ENCODE data around the gene CRNN. TPM values are rescaled to one million over a fixed set of nuclear protein-coding genes. Genes with fewer than 3 reads are reported as not detected.

CRNN gene
- total RNA-seq (2021) (not detected in 3 replicates), Bru-seq, nascent RNA (not detected)
- long read RNA-seq, experiment 1 = 0 reads
- long read RNA-seq, experiment 2 = 0 reads
- long read RNA-seq, experiment 3 = 0 reads

DNA sequence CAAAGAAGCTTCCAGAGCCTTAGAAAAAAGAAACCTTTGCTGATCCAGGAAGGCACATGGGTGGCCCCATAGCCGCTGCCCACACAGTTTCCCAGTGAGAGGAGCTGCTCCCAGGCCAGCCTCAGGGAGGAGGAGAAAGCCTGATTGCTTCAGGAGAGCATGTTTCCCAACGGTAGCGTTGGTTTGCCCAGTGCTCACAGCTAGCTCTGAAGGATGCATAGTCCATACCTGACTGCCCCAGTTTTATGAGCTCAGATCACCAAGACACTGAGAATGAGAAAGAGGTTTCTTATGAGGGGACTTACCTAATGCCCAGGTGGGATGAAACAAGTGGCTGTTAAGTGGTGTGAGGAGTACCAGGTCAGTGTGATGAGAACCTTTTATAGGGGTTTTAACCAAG lies at the start of gene CRNN:
Gene CRNN (minus strand): TSS at position 355 of the 400 bp plus-strand sequence. CDS start 2,030 bp downstream, outside the sequence.
- Mint-ChIP-seq H3K27me3 (ENCODE audit: low read depth) (peaks cover 13% of the 10 kb centered on the region), H3K4me1 (no peaks in the 10 kb centered on the region), H3K9me3 (peaks cover 84% of the 10 kb centered on the region), H3K4me3 (no peak within 1 kb of the TSS), H3K36me3 (peaks cover 71% of the 10 kb centered on the region), H3K27ac (no peak within 1 kb of the TSS)
- ChIA-PET POLR2A (no interaction called here), CTCF (no interaction called here)
- DNase-seq (ENCODE audit: low spot score) (no peak), ATAC-seq (no peak)
- TF ChIP-seq NFYB (CRISPR knock-in tag; conservative IDR thresholded peaks at IDR 0.05; ENCODE audit: low read depth) = no peak
- TF ChIP-seq MYBL2 (CRISPR knock-in tag; IDR thresholded peaks at IDR 0.05) = no peak
- no peak for TF ChIP-seq NFATC4 (CRISPR knock-in tag; IDR thresholded peaks at IDR 0.05)
- TF ChIP-seq, protein P1, sequence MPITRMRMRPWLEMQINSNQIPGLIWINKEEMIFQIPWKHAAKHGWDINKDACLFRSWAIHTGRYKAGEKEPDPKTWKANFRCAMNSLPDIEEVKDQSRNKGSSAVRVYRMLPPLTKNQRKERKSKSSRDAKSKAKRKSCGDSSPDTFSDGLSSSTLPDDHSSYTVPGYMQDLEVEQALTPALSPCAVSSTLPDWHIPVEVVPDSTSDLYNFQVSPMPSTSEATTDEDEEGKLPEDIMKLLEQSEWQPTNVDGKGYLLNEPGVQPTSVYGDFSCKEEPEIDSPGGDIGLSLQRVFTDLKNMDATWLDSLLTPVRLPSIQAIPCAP (CRISPR knock-in tag; IDR thresholded peaks at IDR 0.05) = no peak
- TF ChIP-seq ZNF232 (CRISPR knock-in tag; IDR thresholded peaks at IDR 0.05) = no peak
- no peak for TF ChIP-seq GABPB1 (CRISPR knock-in tag; IDR thresholded peaks at IDR 0.05)
- TF ChIP-seq RELA (CRISPR knock-in tag; IDR thresholded peaks at IDR 0.05; ENCODE audit: borderline replicate concordance) = no peak
- no peak for TF ChIP-seq ZNF396 (CRISPR knock-in tag; IDR thresholded peaks at IDR 0.05; ENCODE audit: borderline replicate concordance)
- no peak for TF ChIP-seq EMX1 (CRISPR knock-in tag; IDR thresholded peaks at IDR 0.05)
- TF ChIP-seq, protein P2, sequence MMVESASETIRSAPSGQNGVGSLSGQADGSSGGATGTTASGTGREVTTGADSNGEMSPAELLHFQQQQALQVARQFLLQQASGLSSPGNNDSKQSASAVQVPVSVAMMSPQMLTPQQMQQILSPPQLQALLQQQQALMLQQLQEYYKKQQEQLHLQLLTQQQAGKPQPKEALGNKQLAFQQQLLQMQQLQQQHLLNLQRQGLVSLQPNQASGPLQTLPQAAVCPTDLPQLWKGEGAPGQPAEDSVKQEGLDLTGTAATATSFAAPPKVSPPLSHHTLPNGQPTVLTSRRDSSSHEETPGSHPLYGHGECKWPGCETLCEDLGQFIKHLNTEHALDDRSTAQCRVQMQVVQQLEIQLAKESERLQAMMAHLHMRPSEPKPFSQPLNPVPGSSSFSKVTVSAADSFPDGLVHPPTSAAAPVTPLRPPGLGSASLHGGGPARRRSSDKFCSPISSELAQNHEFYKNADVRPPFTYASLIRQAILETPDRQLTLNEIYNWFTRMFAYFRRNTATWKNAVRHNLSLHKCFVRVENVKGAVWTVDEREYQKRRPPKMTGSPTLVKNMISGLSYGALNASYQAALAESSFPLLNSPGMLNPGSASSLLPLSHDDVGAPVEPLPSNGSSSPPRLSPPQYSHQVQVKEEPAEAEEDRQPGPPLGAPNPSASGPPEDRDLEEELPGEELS (CRISPR knock-in tag; IDR thresholded peaks at IDR 0.05) = no peak
- TF ChIP-seq, protein P3, sequence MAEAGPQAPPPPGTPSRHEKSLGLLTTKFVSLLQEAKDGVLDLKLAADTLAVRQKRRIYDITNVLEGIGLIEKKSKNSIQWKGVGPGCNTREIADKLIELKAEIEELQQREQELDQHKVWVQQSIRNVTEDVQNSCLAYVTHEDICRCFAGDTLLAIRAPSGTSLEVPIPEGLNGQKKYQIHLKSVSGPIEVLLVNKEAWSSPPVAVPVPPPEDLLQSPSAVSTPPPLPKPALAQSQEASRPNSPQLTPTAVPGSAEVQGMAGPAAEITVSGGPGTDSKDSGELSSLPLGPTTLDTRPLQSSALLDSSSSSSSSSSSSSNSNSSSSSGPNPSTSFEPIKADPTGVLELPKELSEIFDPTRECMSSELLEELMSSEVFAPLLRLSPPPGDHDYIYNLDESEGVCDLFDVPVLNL (CRISPR knock-in tag; IDR thresholded peaks at IDR 0.05; ENCODE audit: borderline replicate concordance, low read depth) = no peak

DNA sequence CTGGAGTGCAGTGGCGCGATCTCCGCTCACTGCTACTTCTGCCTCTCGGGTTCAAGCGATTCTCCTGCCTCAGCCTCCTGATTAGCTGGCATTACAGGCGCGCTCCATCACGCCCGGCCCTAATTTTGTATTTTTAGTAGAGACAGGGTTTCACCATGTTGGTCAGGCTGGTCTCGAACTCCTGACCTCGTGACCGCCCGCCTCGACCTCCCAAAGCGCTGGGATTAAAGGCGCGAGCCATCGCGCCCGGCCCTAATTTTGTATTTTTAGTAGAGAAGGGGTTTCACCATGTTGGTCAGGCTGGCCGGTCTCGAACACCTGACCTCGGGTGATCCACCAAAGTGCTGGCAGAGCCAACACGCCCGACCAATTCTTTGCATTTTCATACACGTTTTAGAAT lies 48.6 kb upstream of the CRNN start:
- ChIA-PET CTCF (no interaction called here), POLR2A (no interaction called here)
- Mint-ChIP-seq H3K27me3 (ENCODE audit: low read depth) (no peaks in the 10 kb centered on the region; the same call in 1 of the 2 replicates), H3K27ac (no peak overlapping the region), H3K4me1 (no peaks in the 10 kb centered on the region), H3K36me3 (peaks cover 38% of the 10 kb centered on the region), H3K9me3 (peaks cover 53% of the 10 kb centered on the region), H3K4me3 (no peak overlapping the region)
- DNase-seq (ENCODE audit: low spot score) (no peak), ATAC-seq (no peak)
- TF ChIP-seq, protein P4, sequence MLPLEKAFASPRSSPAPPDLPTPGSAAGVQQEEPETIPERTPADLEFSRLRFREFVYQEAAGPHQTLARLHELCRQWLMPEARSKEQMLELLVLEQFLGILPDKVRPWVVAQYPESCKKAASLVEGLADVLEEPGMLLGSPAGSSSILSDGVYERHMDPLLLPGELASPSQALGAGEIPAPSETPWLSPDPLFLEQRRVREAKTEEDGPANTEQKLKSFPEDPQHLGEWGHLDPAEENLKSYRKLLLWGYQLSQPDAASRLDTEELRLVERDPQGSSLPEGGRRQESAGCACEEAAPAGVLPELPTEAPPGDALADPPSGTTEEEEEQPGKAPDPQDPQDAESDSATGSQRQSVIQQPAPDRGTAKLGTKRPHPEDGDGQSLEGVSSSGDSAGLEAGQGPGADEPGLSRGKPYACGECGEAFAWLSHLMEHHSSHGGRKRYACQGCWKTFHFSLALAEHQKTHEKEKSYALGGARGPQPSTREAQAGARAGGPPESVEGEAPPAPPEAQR (CRISPR knock-in tag; IDR thresholded peaks at IDR 0.05) = no peak
- TF ChIP-seq, protein P5, sequence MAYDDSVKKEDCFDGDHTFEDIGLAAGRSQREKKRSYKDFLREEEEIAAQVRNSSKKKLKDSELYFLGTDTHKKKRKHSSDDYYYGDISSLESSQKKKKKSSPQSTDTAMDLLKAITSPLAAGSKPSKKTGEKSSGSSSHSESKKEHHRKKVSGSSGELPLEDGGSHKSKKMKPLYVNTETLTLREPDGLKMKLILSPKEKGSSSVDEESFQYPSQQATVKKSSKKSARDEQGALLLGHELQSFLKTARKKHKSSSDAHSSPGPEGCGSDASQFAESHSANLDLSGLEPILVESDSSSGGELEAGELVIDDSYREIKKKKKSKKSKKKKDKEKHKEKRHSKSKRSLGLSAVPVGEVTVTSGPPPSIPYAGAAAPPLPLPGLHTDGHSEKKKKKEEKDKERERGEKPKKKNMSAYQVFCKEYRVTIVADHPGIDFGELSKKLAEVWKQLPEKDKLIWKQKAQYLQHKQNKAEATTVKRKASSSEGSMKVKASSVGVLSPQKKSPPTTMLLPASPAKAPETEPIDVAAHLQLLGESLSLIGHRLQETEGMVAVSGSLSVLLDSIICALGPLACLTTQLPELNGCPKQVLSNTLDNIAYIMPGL (CRISPR knock-in tag; IDR thresholded peaks at IDR 0.05) = no peak
- no peak for TF ChIP-seq FOXP1 (CRISPR knock-in tag; IDR thresholded peaks at IDR 0.05; ENCODE audit: borderline replicate concordance)
- no peak for TF ChIP-seq ZNF317 (CRISPR knock-in tag; IDR thresholded peaks at IDR 0.05; ENCODE audit: borderline replicate concordance, low read depth)
- TF ChIP-seq, protein P2 (CRISPR knock-in tag; IDR thresholded peaks at IDR 0.05) = no peak
- TF ChIP-seq ERG (CRISPR knock-in tag; IDR thresholded peaks at IDR 0.05) = no peak
- no peak for TF ChIP-seq ZNF138 (CRISPR knock-in tag; conservative IDR thresholded peaks at IDR 0.05)
- TF ChIP-seq RORB (CRISPR knock-in tag; IDR thresholded peaks at IDR 0.05) = no peak
- TF ChIP-seq, protein P6, sequence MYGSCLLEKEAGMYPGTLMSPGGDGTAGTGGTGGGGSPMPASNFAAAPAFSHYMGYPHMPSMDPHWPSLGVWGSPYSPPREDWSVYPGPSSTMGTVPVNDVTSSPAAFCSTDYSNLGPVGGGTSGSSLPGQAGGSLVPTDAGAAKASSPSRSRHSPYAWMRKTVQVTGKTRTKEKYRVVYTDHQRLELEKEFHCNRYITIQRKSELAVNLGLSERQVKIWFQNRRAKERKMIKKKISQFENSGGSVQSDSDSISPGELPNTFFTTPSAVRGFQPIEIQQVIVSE (CRISPR knock-in tag; IDR thresholded peaks at IDR 0.05; ENCODE audit: borderline replicate concordance) = no peak
- no peak for TF ChIP-seq GTF2I (CRISPR knock-in tag; conservative IDR thresholded peaks at IDR 0.05)
- no peak for TF ChIP-seq SMAD4 (CRISPR knock-in tag; IDR thresholded peaks at IDR 0.05)
